ENCODE measurements around the gene SSH3. TPM values are rescaled to one million over a fixed set of nuclear protein-coding genes. Genes with fewer than 3 reads are reported as not detected.

SSH3 gene
- total RNA-seq, 1 donor from 2014 or later: 5.1 TPM

DNA sequence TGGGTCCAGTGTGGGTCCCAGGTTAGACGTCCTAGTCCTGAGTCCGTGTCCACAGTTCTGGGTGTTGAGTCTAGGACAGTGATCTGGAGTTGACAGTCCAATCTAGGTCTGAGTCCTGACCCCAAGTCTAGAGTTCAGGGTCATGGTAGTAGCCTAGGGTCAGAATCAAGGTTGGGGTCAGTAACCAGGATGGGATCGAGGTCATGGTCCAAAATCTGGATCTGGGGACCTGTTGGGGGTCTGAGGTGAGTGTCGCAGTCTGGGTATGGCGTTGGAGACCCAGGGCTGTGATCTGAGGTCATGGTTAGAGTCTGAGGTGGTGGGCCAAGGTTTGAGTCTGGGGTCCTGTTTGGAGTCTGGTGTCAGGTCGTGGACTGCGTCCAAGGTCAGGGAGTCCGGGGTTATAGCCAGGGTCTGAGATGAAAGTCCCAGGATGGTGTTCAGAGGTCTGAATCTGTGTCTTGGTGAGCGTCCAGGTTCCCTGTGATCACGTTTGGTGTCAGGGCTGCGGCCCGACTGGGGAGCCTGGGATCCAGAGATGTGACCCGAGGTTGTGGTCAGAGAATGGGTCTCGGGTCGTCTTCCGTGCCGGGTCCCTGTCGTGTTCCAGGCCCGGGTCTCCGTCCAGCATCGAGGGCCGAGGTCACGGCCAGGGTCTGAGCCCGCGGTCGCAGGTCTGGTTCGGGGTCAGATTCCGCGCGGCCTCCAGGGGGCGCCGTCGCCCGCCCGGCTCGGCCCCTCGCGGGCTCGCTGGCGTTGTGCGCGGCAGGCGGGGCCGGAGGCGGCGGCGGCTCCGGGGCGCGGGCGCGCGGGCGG is 37.5 kb upstream of the SSH3 start:
- intact Hi-C loops (cut with micrococcal nuclease): loop anchor here (1.0 kb wide), 1 partner anchor 51 kb away; no protein-coding TSS in a partner anchor
- Mint-ChIP-seq H3K4me3 (peak overlapping the region; percentile 77), H3K27ac (peak overlapping the region; percentile 84), H3K36me3 (ENCODE audit: low read depth) (peaks cover 27% of the 10 kb centered on the region), H3K9me3 (no peaks in the 10 kb centered on the region), H3K27me3 (peaks cover 2% of the 10 kb centered on the region), H3K4me1 (peaks cover 67% of the 10 kb centered on the region)
- ChIA-PET POLR2A (interaction anchor here (0.6 to 9.6 kb wide), 12 partner anchors 12 to 215 kb away, joined by 3 to 280 read pairs (median 26); partner anchors contain the start of genes ANKRD13D, POLD4 and PPP1CA), CTCF (interaction anchor here (0.9 to 5.1 kb wide), 7 partner anchors 12 to 119 kb away, joined by 3 to 75 read pairs (median 14); no protein-coding TSS in a partner anchor)
- TF ChIP-seq, protein P1, sequence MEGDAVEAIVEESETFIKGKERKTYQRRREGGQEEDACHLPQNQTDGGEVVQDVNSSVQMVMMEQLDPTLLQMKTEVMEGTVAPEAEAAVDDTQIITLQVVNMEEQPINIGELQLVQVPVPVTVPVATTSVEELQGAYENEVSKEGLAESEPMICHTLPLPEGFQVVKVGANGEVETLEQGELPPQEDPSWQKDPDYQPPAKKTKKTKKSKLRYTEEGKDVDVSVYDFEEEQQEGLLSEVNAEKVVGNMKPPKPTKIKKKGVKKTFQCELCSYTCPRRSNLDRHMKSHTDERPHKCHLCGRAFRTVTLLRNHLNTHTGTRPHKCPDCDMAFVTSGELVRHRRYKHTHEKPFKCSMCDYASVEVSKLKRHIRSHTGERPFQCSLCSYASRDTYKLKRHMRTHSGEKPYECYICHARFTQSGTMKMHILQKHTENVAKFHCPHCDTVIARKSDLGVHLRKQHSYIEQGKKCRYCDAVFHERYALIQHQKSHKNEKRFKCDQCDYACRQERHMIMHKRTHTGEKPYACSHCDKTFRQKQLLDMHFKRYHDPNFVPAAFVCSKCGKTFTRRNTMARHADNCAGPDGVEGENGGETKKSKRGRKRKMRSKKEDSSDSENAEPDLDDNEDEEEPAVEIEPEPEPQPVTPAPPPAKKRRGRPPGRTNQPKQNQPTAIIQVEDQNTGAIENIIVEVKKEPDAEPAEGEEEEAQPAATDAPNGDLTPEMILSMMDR (IDR thresholded peaks at IDR 0.05): no peak
- ATAC-seq (ENCODE audit: low read depth) (peak; percentile 62), DNase-seq (peak; percentile 90)

DNA sequence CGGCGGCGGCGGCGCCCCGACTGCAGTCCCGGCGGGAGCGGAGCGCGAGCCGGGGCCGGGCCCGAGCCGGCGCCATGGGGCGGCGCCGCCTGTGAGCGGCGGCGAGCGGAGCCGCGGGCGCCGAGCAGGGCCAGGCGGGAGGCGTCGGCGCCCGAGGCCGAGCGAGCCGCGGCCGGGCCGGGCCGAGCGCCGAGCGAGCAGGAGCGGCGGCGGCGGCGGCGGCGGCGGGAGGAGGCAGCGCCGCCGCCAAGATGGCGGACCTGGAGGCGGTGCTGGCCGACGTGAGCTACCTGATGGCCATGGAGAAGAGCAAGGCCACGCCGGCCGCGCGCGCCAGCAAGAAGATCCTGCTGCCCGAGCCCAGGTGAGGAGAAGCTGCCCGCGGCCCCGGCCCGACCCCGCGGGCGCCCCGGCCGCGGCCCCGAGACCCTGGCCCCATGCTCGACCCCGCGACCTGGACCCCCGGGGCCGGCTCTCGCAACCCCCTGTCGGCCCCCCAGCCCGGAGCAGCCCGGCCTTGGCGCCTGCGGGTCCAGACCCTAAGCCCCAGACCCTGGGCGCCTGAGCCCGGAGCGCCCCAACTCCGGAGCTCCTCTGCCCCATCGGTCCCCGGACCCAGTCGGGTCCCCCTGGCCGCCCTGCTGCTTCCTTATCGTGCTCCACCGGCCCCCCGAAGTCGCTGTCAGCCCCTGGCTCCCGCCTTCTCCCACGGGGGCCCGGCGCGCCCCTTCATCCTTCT is 36.7 kb upstream of the SSH3 start, which contains the start of gene GRK2:
Gene GRK2 (plus strand): TSS at position 25 of the 739 bp plus-strand sequence. CDS start 227 bp downstream, at position 252.
- Mint-ChIP-seq H3K4me1 (peaks cover 72% of the 10 kb centered on the region), H3K27me3 (peaks cover 2% of the 10 kb centered on the region), H3K9me3 (no peaks in the 10 kb centered on the region), H3K27ac (peak within 1 kb of the TSS; percentile 98), H3K4me3 (peak within 1 kb of the TSS; percentile 92), H3K36me3 (ENCODE audit: low read depth) (peaks cover 33% of the 10 kb centered on the region)
- peak; percentile 22 for ATAC-seq (ENCODE audit: low read depth)
- ChIA-PET CTCF (interaction anchor here (0.8 to 3.2 kb wide), 7 partner anchors 12 to 115 kb away, joined by 3 to 26 read pairs (median 11); partner anchors contain the start of genes ANKRD13D and POLD4), POLR2A (interaction anchor here (0.5 to 9.6 kb wide), 12 partner anchors 12 to 180 kb away, joined by 3 to 280 read pairs (median 20); partner anchors contain the start of genes ANKRD13D, CLCF1, POLD4 and PPP1CA)
- TF ChIP-seq, protein P1 (IDR thresholded peaks at IDR 0.05): no peak
- no peak for DNase-seq
- intact Hi-C loops (cut with micrococcal nuclease): loop anchor here (1.0 kb wide), 1 partner anchor 51 kb away; no protein-coding TSS in a partner anchor

DNA sequence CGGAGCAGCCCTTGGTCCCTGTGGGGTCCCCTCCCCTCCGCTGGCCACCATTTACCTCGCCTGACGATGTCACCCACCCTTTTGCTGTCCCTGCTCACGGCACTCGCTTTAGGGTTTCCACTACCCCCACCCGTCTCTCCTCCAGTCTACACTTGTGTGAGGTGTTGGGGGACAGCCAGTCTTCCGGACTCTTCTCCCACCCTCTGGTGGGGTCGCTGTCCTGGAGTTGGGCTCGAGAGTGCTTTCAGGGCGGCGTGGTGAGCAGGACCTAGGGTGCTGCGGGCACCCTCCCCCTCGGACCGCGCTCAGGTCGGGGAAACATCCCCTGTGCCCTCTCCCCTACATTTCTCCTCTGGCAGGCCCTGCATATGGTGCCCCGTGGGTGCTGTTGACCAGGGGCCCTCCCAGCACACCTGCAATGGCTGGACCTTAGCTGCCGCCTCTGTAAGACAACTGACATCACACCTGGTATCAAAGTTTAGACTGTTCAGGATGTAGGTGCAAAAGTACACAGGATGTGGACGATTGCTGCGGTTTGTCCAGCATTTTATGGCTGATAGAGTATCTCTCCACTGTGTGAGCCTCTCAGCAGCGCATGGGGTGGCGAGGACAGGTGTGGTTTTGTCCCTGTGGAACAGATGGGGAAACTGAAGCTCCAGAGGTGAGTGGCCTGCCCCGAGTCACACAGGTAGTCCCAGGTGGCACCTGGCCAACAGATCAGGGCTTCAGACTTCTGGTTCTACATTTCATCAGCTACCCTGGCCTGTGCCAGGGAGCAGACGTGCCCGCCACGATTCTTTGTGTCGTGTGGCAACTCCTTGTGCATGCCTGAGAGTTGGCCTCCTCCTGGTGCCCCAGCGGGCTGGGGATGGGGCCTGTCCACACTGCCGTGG is 35.9 kb upstream of the SSH3 start:
- no peak for ATAC-seq (ENCODE audit: low read depth)
- intact Hi-C loops (cut with micrococcal nuclease): loop anchor here (1.0 to 2.0 kb wide), 5 partner anchors 10 to 239 kb away; partner anchors contain the start of gene POLD4
- ChIA-PET POLR2A (interaction anchor here (0.6 to 9.6 kb wide), 21 partner anchors 8 to 134 kb away, joined by 3 to 280 read pairs (median 4); partner anchors contain the start of genes ANKRD13D, CLCF1, POLD4 and PPP1CA), CTCF (interaction anchor here (0.8 to 3.2 kb wide), 13 partner anchors 11 to 115 kb away, joined by 3 to 26 read pairs (median 5); partner anchors contain the start of genes ANKRD13D and POLD4)
- no peak for DNase-seq
- H3K4me1 Mint-ChIP-seq: peaks cover 73% of the 10 kb centered on the region
- peaks cover 2% of the 10 kb centered on the region for H3K27me3 Mint-ChIP-seq
- TF ChIP-seq, protein P1 (IDR thresholded peaks at IDR 0.05): no peak
- H3K4me3 Mint-ChIP-seq: peak overlapping the region; percentile 92
- peaks cover 38% of the 10 kb centered on the region for H3K36me3 Mint-ChIP-seq (ENCODE audit: low read depth)
- H3K27ac Mint-ChIP-seq: peak overlapping the region; percentile 98
- no peaks in the 10 kb centered on the region for H3K9me3 Mint-ChIP-seq

DNA sequence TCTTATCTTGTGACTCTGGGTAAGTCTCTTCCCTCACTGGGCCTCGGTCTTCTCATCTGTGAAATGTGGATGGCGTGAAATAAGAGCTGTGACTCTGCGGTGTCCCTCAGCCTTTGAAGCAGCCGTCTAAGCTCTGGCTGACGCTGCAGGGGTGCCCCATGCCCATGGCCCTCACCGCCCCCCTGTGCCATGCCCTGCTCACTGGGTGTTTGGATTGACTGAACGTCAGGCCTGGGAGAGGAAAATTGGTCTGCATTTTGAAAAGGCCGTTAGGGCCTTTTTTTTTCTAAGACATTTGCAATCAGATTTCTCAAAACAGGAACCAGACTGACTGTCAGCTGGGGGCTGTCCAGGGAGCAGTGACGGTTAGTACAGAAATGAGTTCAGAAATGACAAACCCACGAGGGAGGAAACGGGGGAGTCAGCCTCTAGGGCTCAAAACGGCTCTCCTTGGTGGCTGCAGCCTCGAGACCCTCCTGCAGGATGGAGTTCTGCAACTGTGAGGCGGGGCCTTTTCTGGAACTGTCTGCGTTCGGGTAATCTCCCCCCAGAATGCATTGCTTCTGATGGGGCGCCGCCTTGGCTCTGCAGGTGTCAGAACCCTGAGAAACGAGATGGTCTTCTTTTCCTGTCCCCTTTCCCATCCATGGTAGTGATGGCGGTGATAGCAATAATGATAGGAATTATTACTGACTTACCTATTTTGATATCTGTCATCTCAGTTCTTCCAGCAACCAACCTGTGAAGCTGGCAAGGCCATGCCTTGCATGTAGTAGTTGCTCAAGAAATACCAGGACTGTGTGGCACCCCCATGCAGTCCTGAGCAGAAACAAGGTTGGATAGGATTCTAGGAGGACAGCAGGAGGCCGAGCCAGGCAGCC is 35.0 kb upstream of the SSH3 start:
- no peaks in the 10 kb centered on the region for H3K9me3 Mint-ChIP-seq
- intact Hi-C loops (cut with micrococcal nuclease): loop anchor here (1.0 to 2.0 kb wide), 5 partner anchors 9 to 238 kb away; partner anchors contain the start of gene POLD4

More for the DNA sequence above, 35.0 kb upstream of the SSH3 start:
- Mint-ChIP-seq H3K36me3 (ENCODE audit: low read depth) (peaks cover 38% of the 10 kb centered on the region), H3K4me3 (peak overlapping the region; percentile 92), H3K27ac (peak overlapping the region; percentile 98), H3K27me3 (no peaks in the 10 kb centered on the region), H3K4me1 (peaks cover 73% of the 10 kb centered on the region)
- peak; percentile 53 for DNase-seq
- POLR2A ChIA-PET: interaction anchor here (0.7 to 9.6 kb wide), 22 partner anchors 8 to 426 kb away, joined by 3 to 280 read pairs (median 3); partner anchors contain the start of genes ANKRD13D, POLD4, PPP1CA and RAD9A
- peak; percentile 64 for ATAC-seq (ENCODE audit: low read depth)
- CTCF ChIA-PET: interaction anchor here (0.9 to 3.2 kb wide), 10 partner anchors 10 to 115 kb away, joined by 3 to 26 read pairs (median 5); partner anchors contain the start of gene ANKRD13D
- TF ChIP-seq, protein P1 (IDR thresholded peaks at IDR 0.05): no peak

Data from activated B cell treated with CpG ODN at 0.5 μM for 24 hours (primary cell).